HG02759 (cell line): Measurements from ENCODE around the gene PRKAG2.
"Not testable (repeated sequence)": the region's sequence is repeated elsewhere in the genome, so short reads cannot be mapped to it uniquely, and the experiment has no call there.

Experiments
- ATAC-seq: cut with Tn5 transposase; IDR thresholded peaks from one replicate; pipeline ENCODE4 v1.9.1; 2021; ENCODE audit warnings: mild to moderate bottlenecking, moderate library complexity; ENCODE audit not compliant: unreplicated experiment

PRKAG2 gene

GRCh38 chr7:151806204-151806603 is 70.7 kb downstream of the PRKAG2 start:
- no peak for ATAC-seq

- ATAC-seq, result no peak
Observed at GRCh38 chr7:151805191-151805590, 71.7 kb downstream of the PRKAG2 start.

GRCh38 chr7:151804756-151805155 is 72.2 kb downstream of the PRKAG2 start:
- no peak for ATAC-seq

- ATAC-seq, result no peak
Observed at GRCh38 chr7:151803841-151804240, 73.1 kb downstream of the PRKAG2 start.

GRCh38 chr7:151802469-151802846 is 74.5 kb downstream of the PRKAG2 start:
- ATAC-seq, result no peak

- ATAC-seq, result no peak
Observed at GRCh38 chr7:151801782-151802468, 75.0 kb downstream of the PRKAG2 start.

GRCh38 chr7:151801291-151801690 is 75.6 kb downstream of the PRKAG2 start:
- no peak for ATAC-seq

- no peak for ATAC-seq
Observed at GRCh38 chr7:151800861-151801260, 76.1 kb downstream of the PRKAG2 start.

GRCh38 chr7:151800391-151800790 is 76.5 kb downstream of the PRKAG2 start:
- no peak for ATAC-seq

- no peak for ATAC-seq
Observed at GRCh38 chr7:151799506-151799905, 77.4 kb downstream of the PRKAG2 start.

GRCh38 chr7:151798851-151799448 is 78.0 kb downstream of the PRKAG2 start:
- no peak for ATAC-seq

- ATAC-seq, result not testable (repeated sequence)
Observed at GRCh38 chr7:151797667-151798307, 79.1 kb downstream of the PRKAG2 start.

GRCh38 chr7:151796871-151797537 is 79.9 kb downstream of the PRKAG2 start:
- no peak for ATAC-seq

GRCh38 chr7:151796091-151796870 is 80.6 kb downstream of the PRKAG2 start:
- ATAC-seq, result no peak

GRCh38 chr7:151795168-151795811 is 81.6 kb downstream of the PRKAG2 start:
- ATAC-seq, result peak; percentile 80

- no peak for ATAC-seq
Observed at GRCh38 chr7:151794508-151795167, 82.3 kb downstream of the PRKAG2 start.

GRCh38 chr7:151793991-151794507 is 82.9 kb downstream of the PRKAG2 start:
- no peak for ATAC-seq

- ATAC-seq, result no peak
Observed at GRCh38 chr7:151793531-151793951, 83.4 kb downstream of the PRKAG2 start.

GRCh38 chr7:151792636-151793035 is 84.3 kb downstream of the PRKAG2 start:
- no peak for ATAC-seq

- ATAC-seq, result no peak
Observed at GRCh38 chr7:151792086-151792485, 84.8 kb downstream of the PRKAG2 start.
